Astrocyte (in vitro differentiated cells and primary cell): ENCODE results near the gene DDX25. TPM values are rescaled to one million over a fixed set of nuclear protein-coding genes. Genes with fewer than 3 reads are reported as not detected.
A peak's percentile ranks its signal among the peaks of the same experiment; 100 is the strongest.

ENCODE experiments used
- DNase-seq: peaks from one replicate; pipeline ENCODE4 v3.0.0-alpha.2; 2010; ENCODE audit warnings: low read depth
- FAIRE-seq: peaks from 2 replicates; lab custom pipeline; 2011; peaks lifted over from hg19 to GRCh38; lab: Jason Lieb, UNC
- H2AFZ ChIP-seq: 2 replicates; pipeline ENCODE4 v1.6.0; 2012; ENCODE audit warnings: low read depth, low read length, inconsistent platforms
- H3K27ac ChIP-seq: 2 replicates; pipeline ENCODE4 v1.5.1; 2011; ENCODE audit warnings: low read depth, low read length, inconsistent platforms
- H3K27me3 ChIP-seq: 2 replicates; pipeline ENCODE4 v1.6.0; 2011; ENCODE audit warnings: low read length, inconsistent platforms; ENCODE audit not compliant: insufficient read depth
- H3K36me3 ChIP-seq: 2 replicates; pipeline ENCODE4 v1.5.1; 2011; ENCODE audit warnings: low read length, inconsistent platforms; ENCODE audit not compliant: insufficient read depth
- H3K4me1 ChIP-seq: 2 replicates; pipeline ENCODE4 v1.5.1; 2011; ENCODE audit warnings: low read length, inconsistent platforms; ENCODE audit not compliant: insufficient read depth
- H3K4me2 ChIP-seq: 2 replicates; pipeline ENCODE4 v1.6.0; 2012; ENCODE audit warnings: low read length, inconsistent platforms
- H3K4me3 ChIP-seq: 2 replicates; pipeline ENCODE4 v1.5.1; 2011; ENCODE audit warnings: low read depth, mild to moderate bottlenecking, low read length, inconsistent platforms; ENCODE audit not compliant: insufficient read depth
- H3K79me2 ChIP-seq: 2 replicates; pipeline ENCODE4 v1.6.0; 2012; ENCODE audit warnings: mild to moderate bottlenecking, low read length, inconsistent platforms; ENCODE audit not compliant: insufficient read depth
- H3K9ac ChIP-seq: 2 replicates; pipeline ENCODE4 v1.6.0; 2012; ENCODE audit warnings: mild to moderate bottlenecking, low read length, inconsistent platforms
- H3K9me3 ChIP-seq: 2 replicates; pipeline ENCODE4 v1.5.1; 2012; ENCODE audit warnings: low read depth, mild to moderate bottlenecking, low read length, inconsistent platforms; ENCODE audit not compliant: insufficient read depth
- H4K20me1 ChIP-seq: 2 replicates; pipeline ENCODE4 v1.6.0; 2012; ENCODE audit warnings: low read length, inconsistent platforms; ENCODE audit not compliant: insufficient read depth
- H3K27ac Mint-ChIP-seq: one replicate; pipeline ENCODE4 v1.8.0; 2021; ENCODE audit warnings: mild to moderate bottlenecking, mixed read lengths; ENCODE audit not compliant: unreplicated experiment
- H3K27me3 Mint-ChIP-seq: one replicate; pipeline ENCODE4 v1.8.0; 2021; ENCODE audit warnings: low read depth, mixed read lengths; ENCODE audit not compliant: unreplicated experiment
- H3K36me3 Mint-ChIP-seq: one replicate; pipeline ENCODE4 v1.8.0; 2021; ENCODE audit warnings: low read depth, mixed read lengths; ENCODE audit not compliant: unreplicated experiment
- H3K4me1 Mint-ChIP-seq: one replicate; pipeline ENCODE4 v1.8.0; 2021; ENCODE audit warnings: low read depth, mixed read lengths; ENCODE audit not compliant: unreplicated experiment
- H3K4me3 Mint-ChIP-seq: one replicate; pipeline ENCODE4 v1.8.0; 2021; ENCODE audit warnings: mild to moderate bottlenecking, moderate library complexity, mixed read lengths; ENCODE audit not compliant: unreplicated experiment
- H3K9me3 Mint-ChIP-seq: one replicate; pipeline ENCODE4 v1.8.0; 2021; ENCODE audit warnings: mild to moderate bottlenecking, mixed read lengths; ENCODE audit not compliant: unreplicated experiment
- EZH2 ChIP-seq: IDR thresholded peaks from 2 replicates; pipeline ENCODE4 v1.6.1; 2012; ENCODE audit warnings: mild to moderate bottlenecking, low read length, inconsistent platforms; ENCODE audit not compliant: insufficient read depth
- total RNA-seq: library from RNA; stranded (reverse); gene quantifications from 2 replicates; pipeline ENCODE4 v1.2.1, GENCODE V29; 2021
- TF ChIP-seq, protein P1 (sequence below): IDR thresholded peaks from 2 replicates; pipeline ENCODE4 v1.5.1; 2011; ENCODE audit warnings: low read depth, mild to moderate bottlenecking, inconsistent platforms, low read length, moderate library complexity; ENCODE audit not compliant: insufficient read depth

DDX25 gene
- total RNA-seq, 1 donor from 2014 or later, result 1.1 TPM

- Mint-ChIP-seq H3K4me1 (peaks cover 4% of the 10 kb centered on the region), H3K27ac (no peak overlapping the region), H3K27me3 (peaks cover 12% of the 10 kb centered on the region), H3K4me3 (no peak overlapping the region), H3K36me3 (no peaks in the 10 kb centered on the region), H3K9me3 (no peaks in the 10 kb centered on the region)
- Histone ChIP-seq H3K9me3 (no peaks in the 10 kb centered on the region), H3K27ac (no peak overlapping the region), H3K79me2 (no peaks in the 10 kb centered on the region), H3K4me2 (no peak overlapping the region), H2AFZ (no peak overlapping the region), H3K36me3 (no peaks in the 10 kb centered on the region), H3K27me3 (peaks cover 8% of the 10 kb centered on the region), H4K20me1 (no peaks in the 10 kb centered on the region), H3K9ac (no peak overlapping the region), H3K4me1 (no peaks in the 10 kb centered on the region), H3K4me3 (no peak overlapping the region)
- no peak for TF ChIP-seq EZH2
- TF ChIP-seq, protein P1, sequence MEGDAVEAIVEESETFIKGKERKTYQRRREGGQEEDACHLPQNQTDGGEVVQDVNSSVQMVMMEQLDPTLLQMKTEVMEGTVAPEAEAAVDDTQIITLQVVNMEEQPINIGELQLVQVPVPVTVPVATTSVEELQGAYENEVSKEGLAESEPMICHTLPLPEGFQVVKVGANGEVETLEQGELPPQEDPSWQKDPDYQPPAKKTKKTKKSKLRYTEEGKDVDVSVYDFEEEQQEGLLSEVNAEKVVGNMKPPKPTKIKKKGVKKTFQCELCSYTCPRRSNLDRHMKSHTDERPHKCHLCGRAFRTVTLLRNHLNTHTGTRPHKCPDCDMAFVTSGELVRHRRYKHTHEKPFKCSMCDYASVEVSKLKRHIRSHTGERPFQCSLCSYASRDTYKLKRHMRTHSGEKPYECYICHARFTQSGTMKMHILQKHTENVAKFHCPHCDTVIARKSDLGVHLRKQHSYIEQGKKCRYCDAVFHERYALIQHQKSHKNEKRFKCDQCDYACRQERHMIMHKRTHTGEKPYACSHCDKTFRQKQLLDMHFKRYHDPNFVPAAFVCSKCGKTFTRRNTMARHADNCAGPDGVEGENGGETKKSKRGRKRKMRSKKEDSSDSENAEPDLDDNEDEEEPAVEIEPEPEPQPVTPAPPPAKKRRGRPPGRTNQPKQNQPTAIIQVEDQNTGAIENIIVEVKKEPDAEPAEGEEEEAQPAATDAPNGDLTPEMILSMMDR, result no peak
- FAIRE-seq (no peak), DNase-seq (no peak)
Observed at GRCh38 chr11:125924384-125925007, 20.2 kb downstream of the DDX25 start.

GRCh38 chr11:125925247-125925740 is 21.0 kb downstream of the DDX25 start:
- TF ChIP-seq, protein P1, result no peak
- no peak for TF ChIP-seq EZH2
- no peaks in the 10 kb centered on the region for H3K9me3 ChIP-seq
- peaks cover 8% of the 10 kb centered on the region for H3K27me3 ChIP-seq
- FAIRE-seq (no peak), DNase-seq (peak; percentile 14)
- no peak overlapping the region for H3K27ac ChIP-seq
- no peaks in the 10 kb centered on the region for H3K4me1 ChIP-seq
- H4K20me1 ChIP-seq, result no peaks in the 10 kb centered on the region
- H3K4me2 ChIP-seq, result no peak overlapping the region
- H3K36me3 Mint-ChIP-seq, result no peaks in the 10 kb centered on the region
- no peaks in the 10 kb centered on the region for H3K79me2 ChIP-seq
- no peak overlapping the region for H3K27ac Mint-ChIP-seq
- peaks cover 4% of the 10 kb centered on the region for H3K4me1 Mint-ChIP-seq
- no peaks in the 10 kb centered on the region for H3K36me3 ChIP-seq
- no peak overlapping the region for H3K4me3 Mint-ChIP-seq
- H3K4me3 ChIP-seq, result no peak overlapping the region
- H3K9me3 Mint-ChIP-seq, result no peaks in the 10 kb centered on the region
- no peak overlapping the region for H2AFZ ChIP-seq
- no peak overlapping the region for H3K9ac ChIP-seq
- peaks cover 15% of the 10 kb centered on the region for H3K27me3 Mint-ChIP-seq

GRCh38 chr11:125925804-125926203 is 21.5 kb downstream of the DDX25 start:
- no peak overlapping the region for H2AFZ ChIP-seq

More at GRCh38 chr11:125925804-125926203, 21.5 kb downstream of the DDX25 start:
- Histone ChIP-seq H3K36me3 (no peaks in the 10 kb centered on the region), H3K9ac (no peak overlapping the region), H3K9me3 (no peaks in the 10 kb centered on the region), H3K27ac (no peak overlapping the region), H3K79me2 (no peaks in the 10 kb centered on the region), H3K4me1 (no peaks in the 10 kb centered on the region), H4K20me1 (no peaks in the 10 kb centered on the region), H3K4me3 (no peak overlapping the region), H3K4me2 (no peak overlapping the region), H3K27me3 (peaks cover 8% of the 10 kb centered on the region)
- TF ChIP-seq EZH2, result no peak
- TF ChIP-seq, protein P1, result no peak
- FAIRE-seq, result no peak
- Mint-ChIP-seq H3K27ac (no peak overlapping the region), H3K4me3 (no peak overlapping the region), H3K36me3 (no peaks in the 10 kb centered on the region), H3K27me3 (peaks cover 20% of the 10 kb centered on the region), H3K4me1 (peaks cover 4% of the 10 kb centered on the region), H3K9me3 (no peaks in the 10 kb centered on the region)
- DNase-seq, result no peak
